Bronchial epithelial cell (primary cell): ENCODE data around the gene RD3L. TPM values are rescaled to one million over a fixed set of nuclear protein-coding genes. Genes with fewer than 3 reads are reported as not detected.

Experiments
- DNase-seq: peaks from one replicate; pipeline ENCODE4 v3.0.0-alpha.2; 2010; ENCODE audit warnings: low read depth
- FAIRE-seq: peaks from 2 replicates; lab custom pipeline; 2011; peaks lifted over from hg19 to GRCh38; lab: Jason Lieb, UNC
- H3K27me3 ChIP-seq: 2 replicates; pipeline ENCODE4 v1.5.1; 2011; ENCODE audit warnings: low read length; ENCODE audit not compliant: control insufficient read depth, insufficient read depth
- H3K36me3 ChIP-seq: 2 replicates; pipeline ENCODE4 v1.5.1; 2011; ENCODE audit warnings: low read length; ENCODE audit not compliant: control insufficient read depth, insufficient read depth
- H3K4me3 ChIP-seq: 2 replicates; pipeline ENCODE4 v1.5.1; 2011; ENCODE audit warnings: mild to moderate bottlenecking, low read depth, low read length, control low read depth
- CTCF ChIP-seq: IDR thresholded peaks from 2 replicates; pipeline ENCODE4 v1.5.1; 2011; ENCODE audit warnings: mild to moderate bottlenecking, moderate library complexity, low read length, control low read depth, inconsistent platforms; ENCODE audit not compliant: insufficient read depth, severe bottlenecking
- total RNA-seq: library from RNA; depleted of rRNA; stranded (reverse); fragments of >200 nt; gene quantifications from 2 replicates; pipeline ENCODE4 v1.2.1, GENCODE V29; 2014

The RD3L gene
- total RNA-seq, 1 donor from 2014 or later, result not detected

- DNase-seq (peak; percentile 90), FAIRE-seq (no peak)
- Histone ChIP-seq H3K36me3 (no peaks in the 10 kb centered on the region), H3K27me3 (no peaks in the 10 kb centered on the region), H3K4me3 (no peak overlapping the region)
- no peak for TF ChIP-seq CTCF
These were observed 44.1 kb downstream of the RD3L start for GRCh38 chr14:103898204-103898603.

- TF ChIP-seq CTCF, result no peak
- Histone ChIP-seq H3K36me3 (no peaks in the 10 kb centered on the region), H3K27me3 (no peaks in the 10 kb centered on the region), H3K4me3 (no peak overlapping the region)
- DNase-seq, result no peak
- FAIRE-seq, result no peak
These were observed 45.0 kb downstream of the RD3L start for GRCh38 chr14:103897075-103897947.

- Histone ChIP-seq H3K4me3 (no peak overlapping the region), H3K36me3 (no peaks in the 10 kb centered on the region), H3K27me3 (no peaks in the 10 kb centered on the region)
- TF ChIP-seq CTCF, result no peak
- DNase-seq, result no peak
- FAIRE-seq, result peak; percentile 100
These were observed 45.8 kb downstream of the RD3L start for GRCh38 chr14:103896578-103896977.

- no peaks in the 10 kb centered on the region for H3K27me3 ChIP-seq
- DNase-seq (no peak), FAIRE-seq (no peak)
- no peak overlapping the region for H3K4me3 ChIP-seq
- no peak for TF ChIP-seq CTCF
- no peaks in the 10 kb centered on the region for H3K36me3 ChIP-seq
These were observed 47.6 kb downstream of the RD3L start for GRCh38 chr14:103894723-103895059.

GRCh38 chr14:103894034-103894722 is 48.2 kb downstream of the RD3L start:
- TF ChIP-seq CTCF, result no peak
- FAIRE-seq, result no peak
- no peak for DNase-seq
- no peaks in the 10 kb centered on the region for H3K36me3 ChIP-seq
- no peaks in the 10 kb centered on the region for H3K27me3 ChIP-seq
- no peak overlapping the region for H3K4me3 ChIP-seq
